CD4-positive, alpha-beta memory T cell (primary cell): ENCODE results near the gene PLPPR2. TPM values are rescaled to one million over a fixed set of nuclear protein-coding genes. Genes with fewer than 3 reads are reported as not detected.
"Not testable (repeated sequence)": the region's sequence is repeated elsewhere in the genome, so short reads cannot be mapped to it uniquely, and the experiment has no call there.

Experiments
- CTCF ChIA-PET: fragments of 350-600 bp; sonication (Branson Sonifier 250); formaldehyde crosslinking; loops from one replicate; lab custom pipeline; 2021; ENCODE audit warnings: inconsistent platforms; ENCODE audit not compliant: partially characterized antibody; lab: Charles Lee
- POLR2A ChIA-PET: fragments of 350-600 bp; sonication (Branson Sonifier 250); formaldehyde crosslinking; loops from one replicate; lab custom pipeline; 2021; ENCODE audit not compliant: partially characterized antibody; lab: Charles Lee
- DNase-seq, 5 donors: peaks; one replicate each; pipeline versions ENCODE4 v3.0.0 to v3.0.0-alpha.2; 2020 to 2022; ENCODE audit warnings: mixed read lengths in 1 of 5
- H3K27ac ChIP-seq: one replicate; pipeline ENCODE4 v1.7.0; 2013; ENCODE audit warnings: low read depth, low read length
- H3K27me3 ChIP-seq: 2 replicates; pipeline ENCODE4 v1.7.0; 2013; ENCODE audit warnings: mild to moderate bottlenecking, low read length, moderate library complexity; ENCODE audit not compliant: insufficient read depth
- H3K36me3 ChIP-seq: 2 replicates; pipeline ENCODE4 v1.7.0; 2013; ENCODE audit warnings: mild to moderate bottlenecking, low read length, moderate library complexity; ENCODE audit not compliant: insufficient read depth
- H3K4me1 ChIP-seq: 2 replicates; pipeline ENCODE4 v1.7.0; 2013; ENCODE audit warnings: mild to moderate bottlenecking, low read length, moderate library complexity; ENCODE audit not compliant: insufficient read depth
- H3K4me3 ChIP-seq, 2 donors: one replicate each; pipeline ENCODE4 v1.7.0; 2013; ENCODE audit warnings: low read length in 2 of 2, mild to moderate bottlenecking in 1 of 2
- H3K9me3 ChIP-seq, 2 donors: one replicate each; pipeline ENCODE4 v1.7.0; 2013; ENCODE audit warnings: low read length in 2 of 2, control low read depth in 1 of 2; ENCODE audit not compliant: control insufficient read depth in 1 of 2
- H3K27ac Mint-ChIP-seq, 7 donors: one replicate each; pipeline ENCODE4 v1.8.0; 2020 to 2021; ENCODE audit warnings: mixed read lengths in 7 of 7, mild to moderate bottlenecking in 6 of 7, inconsistent platforms in 3 of 7, moderate library complexity in 3 of 7
- H3K27me3 Mint-ChIP-seq, 2 donors: one replicate each; pipeline ENCODE4 v1.8.0; 2020 to 2021; ENCODE audit warnings: mixed read lengths in 2 of 2
- H3K36me3 Mint-ChIP-seq, 2 donors: one replicate each; pipeline ENCODE4 v1.8.0; 2020 to 2021; ENCODE audit warnings: mixed read lengths in 2 of 2, inconsistent platforms in 1 of 2, mild to moderate bottlenecking in 1 of 2
- H3K4me1 Mint-ChIP-seq, 4 donors: one replicate each; pipeline ENCODE4 v1.8.0; 2020 to 2021; ENCODE audit warnings: mixed read lengths in 4 of 4, mild to moderate bottlenecking in 1 of 4
- H3K4me3 Mint-ChIP-seq, 8 donors: one replicate each; pipeline ENCODE4 v1.8.0; 2020 to 2021; ENCODE audit warnings: mixed read lengths in 8 of 8, mild to moderate bottlenecking in 7 of 8, moderate library complexity in 6 of 8, inconsistent platforms in 3 of 8
- H3K9me3 Mint-ChIP-seq, 8 donors: one replicate each; pipeline ENCODE4 v1.8.0; 2020 to 2021; ENCODE audit warnings: mixed read lengths in 8 of 8, mild to moderate bottlenecking in 5 of 8, inconsistent platforms in 3 of 8, moderate library complexity in 1 of 8
- intact Hi-C: fragments of 100-400 bp; cut with micrococcal nuclease; formaldehyde crosslinking; loops from one replicate; pipeline ENCODE4 v1.15.1; 2023
- polyA plus RNA-seq, 2 donors: library from polyadenylated mRNA; unstranded; fragments of 300-500 nt; fragmentation: Illumina TruSeq; gene quantifications; one replicate each; pipeline ENCODE4 v1.2.3, GENCODE V29; 2021
- total RNA-seq, 2 experiments: library from RNA; stranded (reverse); gene quantifications; one replicate each; pipeline ENCODE4 v1.2.3, GENCODE V29; 2021

PLPPR2 gene, protein sequence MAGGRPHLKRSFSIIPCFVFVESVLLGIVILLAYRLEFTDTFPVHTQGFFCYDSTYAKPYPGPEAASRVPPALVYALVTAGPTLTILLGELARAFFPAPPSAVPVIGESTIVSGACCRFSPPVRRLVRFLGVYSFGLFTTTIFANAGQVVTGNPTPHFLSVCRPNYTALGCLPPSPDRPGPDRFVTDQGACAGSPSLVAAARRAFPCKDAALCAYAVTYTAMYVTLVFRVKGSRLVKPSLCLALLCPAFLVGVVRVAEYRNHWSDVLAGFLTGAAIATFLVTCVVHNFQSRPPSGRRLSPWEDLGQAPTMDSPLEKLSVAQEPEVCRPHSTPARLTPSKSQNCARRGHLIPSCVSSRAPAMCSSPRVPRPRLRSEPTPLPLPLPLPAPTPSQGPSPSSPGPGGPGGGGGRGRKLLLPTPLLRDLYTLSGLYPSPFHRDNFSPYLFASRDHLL
- total RNA-seq (10 to 100 TPM; 10.9 to 12.2 TPM), polyA plus RNA-seq (1 to 10 TPM in 1 of 2 donors, under 1 TPM in 1; 0.16 to 1.1 TPM)

DNA sequence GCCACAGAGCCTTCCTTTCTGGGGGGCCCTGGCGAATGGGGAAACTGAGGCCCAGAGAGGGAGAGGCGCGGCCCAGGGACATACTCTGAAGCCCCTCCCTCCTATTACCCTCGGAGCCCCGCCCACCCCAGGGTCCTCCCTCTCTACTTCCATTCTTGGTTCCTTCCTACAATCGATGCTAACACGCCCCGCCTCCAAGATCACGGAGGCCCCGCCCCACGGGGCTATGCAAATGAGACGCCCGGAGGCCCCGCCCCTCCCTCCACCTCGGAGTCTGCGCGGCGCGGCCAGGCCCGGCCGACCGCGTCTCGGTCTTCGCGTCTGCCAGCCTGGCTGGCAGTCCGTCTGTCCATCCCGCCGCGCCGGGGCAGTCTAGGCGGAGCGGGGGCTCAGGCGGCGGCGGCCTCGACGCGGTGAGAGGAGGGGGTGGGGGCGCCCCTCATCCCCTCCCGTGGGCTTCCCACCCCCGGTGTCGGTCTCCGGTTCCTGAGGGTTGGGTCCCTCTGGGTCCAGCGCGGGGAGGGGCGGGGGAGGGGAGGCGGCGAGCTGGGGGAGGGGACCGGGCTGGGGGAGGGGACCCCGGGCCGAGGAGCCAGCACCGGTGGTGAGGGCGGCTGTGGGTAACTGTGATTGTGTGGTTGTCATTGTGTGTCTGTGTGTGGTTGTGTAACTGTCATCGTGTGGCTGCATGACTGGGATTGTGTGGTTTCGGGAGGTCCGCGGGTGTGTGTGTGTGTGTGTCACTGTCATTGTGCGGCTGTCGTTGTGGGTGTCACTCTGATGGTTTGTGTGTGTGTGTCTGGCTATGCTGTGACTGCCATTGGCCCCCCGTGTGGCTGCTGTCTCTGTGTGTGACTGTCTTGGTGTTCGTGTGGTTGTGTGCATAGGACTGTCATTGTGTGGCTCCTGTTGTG is at the start of gene PLPPR2:
PLPPR2 (plus strand) TSS at position 273 of the 914 bp plus-strand sequence. CDS start 2,242 bp downstream, outside the sequence.
- no peak within 1 kb of the TSS for H3K27ac ChIP-seq

DNA sequence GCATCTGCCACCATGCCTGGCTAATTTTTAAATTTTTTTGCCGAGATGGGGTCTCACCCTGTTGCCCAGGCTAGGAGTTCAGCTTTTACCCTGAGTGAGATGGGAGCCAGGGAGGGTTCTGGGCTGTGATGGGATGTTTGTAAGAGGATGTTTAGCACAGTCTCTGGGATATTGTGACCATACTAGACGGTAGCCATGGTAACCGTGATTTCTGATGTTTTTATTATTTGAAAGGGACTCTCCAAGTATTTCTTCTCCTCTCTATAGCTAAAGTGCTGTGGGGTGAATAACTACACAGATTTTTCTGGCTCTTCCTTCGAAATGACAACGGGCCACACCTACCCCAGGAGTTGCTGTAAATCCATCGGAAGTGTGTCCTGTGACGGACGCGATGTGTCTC is 48.9 kb upstream of the PLPPR2 start:
- no peak for DNase-seq
- Mint-ChIP-seq H3K27me3 (peaks cover 3 to 9% of the 10 kb centered on the region in 2 donors), H3K4me1 (no peaks in the 10 kb centered on the region), H3K36me3 (no peaks in the 10 kb centered on the region), H3K27ac (no peak overlapping the region), H3K4me3 (no peak overlapping the region), H3K9me3 (peaks cover 0 to 7% (median 0%) of the 10 kb centered on the region in 8 donors)
- H3K27me3 ChIP-seq = no peaks in the 10 kb centered on the region
- no peaks in the 10 kb centered on the region for H3K4me1 ChIP-seq
- no peak overlapping the region for H3K4me3 ChIP-seq
- ChIA-PET POLR2A (no interaction called here), CTCF (no interaction called here)
- H3K36me3 ChIP-seq = no peaks in the 10 kb centered on the region
- H3K27ac ChIP-seq = no peak overlapping the region
- intact Hi-C loops = no loop called here
- H3K9me3 ChIP-seq = no peaks in the 10 kb centered on the region

More for the DNA sequence above, at the start of gene PLPPR2:
- Histone ChIP-seq H3K4me1 (peaks cover 11% of the 10 kb centered on the region), H3K27me3 (no peaks in the 10 kb centered on the region), H3K4me3 (peak within 1 kb of the TSS in 1 of 2 donors; percentile 41), H3K9me3 (no peaks in the 10 kb centered on the region), H3K36me3 (no peaks in the 10 kb centered on the region)
- peak within 1 kb of the TSS; percentile 64 to 86 (median 78) for H3K4me3 Mint-ChIP-seq
- CTCF ChIA-PET = no interaction called here
- H3K9me3 Mint-ChIP-seq = no peaks in the 10 kb centered on the region
- intact Hi-C loops = no loop called here
- H3K4me1 Mint-ChIP-seq = peaks cover 9 to 23% (median 11%) of the 10 kb centered on the region in 4 donors
- peak; percentile 79 to 91 (median 81) for DNase-seq
- peak within 1 kb of the TSS in 6 of 7 donors; percentile 11 to 91 (median 68) for H3K27ac Mint-ChIP-seq
- no peaks in the 10 kb centered on the region for H3K36me3 Mint-ChIP-seq
- POLR2A ChIA-PET = interaction anchor here (0.6 kb wide), 1 partner anchor 19 kb away, joined by 3 read pairs; the partner anchor contains the start of gene SWSAP1
- H3K27me3 Mint-ChIP-seq = no peaks in the 10 kb centered on the region

DNA sequence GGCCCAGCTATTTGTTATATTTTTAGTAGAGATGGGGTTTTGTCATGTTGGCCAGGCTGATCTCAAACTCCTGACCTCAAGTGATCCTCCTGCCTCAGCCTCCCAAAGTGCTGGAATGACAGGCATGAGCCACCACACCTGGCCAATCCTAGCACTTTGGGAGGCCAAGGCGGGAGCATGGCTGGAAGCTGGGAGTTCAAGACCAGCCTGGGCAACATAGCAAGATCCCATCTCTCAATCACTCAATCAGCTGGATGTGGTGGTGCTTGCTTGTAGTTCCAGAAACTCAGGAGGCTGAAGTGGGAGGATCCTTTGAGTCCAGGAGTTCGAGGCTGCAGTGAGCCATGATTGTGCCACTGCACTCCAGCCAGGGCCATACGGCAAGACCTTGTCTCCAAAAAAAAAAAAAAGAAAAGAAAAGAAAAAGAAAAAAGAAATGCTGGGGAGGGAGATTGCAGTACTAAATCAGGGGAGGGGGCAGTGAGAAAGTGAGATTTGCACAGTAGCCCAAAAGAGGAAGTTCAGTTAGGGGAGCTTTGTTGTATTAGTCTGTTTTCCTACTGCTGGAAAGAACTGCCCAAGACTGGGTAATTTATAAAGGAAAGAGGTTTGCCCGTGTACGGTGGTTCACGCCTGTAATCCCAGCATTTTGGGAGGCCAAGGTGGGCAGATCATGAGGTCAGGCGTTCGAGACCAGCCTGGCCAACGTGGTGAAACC is 34.8 kb upstream of the PLPPR2 start:
- H3K27ac Mint-ChIP-seq, intact Hi-C loops, H3K36me3 ChIP-seq, H3K27ac ChIP-seq, H3K4me3 Mint-ChIP-seq, CTCF ChIA-PET, H3K9me3 Mint-ChIP-seq, H3K27me3 ChIP-seq, H3K4me3 ChIP-seq, DNase-seq, H3K36me3 Mint-ChIP-seq, H3K9me3 ChIP-seq: not testable (repeated sequence)
- peaks cover 3 to 12% of the 10 kb centered on the region in 2 donors for H3K27me3 Mint-ChIP-seq
- peaks cover 9 to 18% (median 13%) of the 10 kb centered on the region in 4 donors for H3K4me1 Mint-ChIP-seq
- POLR2A ChIA-PET = interaction anchor here (1.0 kb wide), 1 partner anchor 18 kb away, joined by 4 read pairs; no protein-coding TSS in a partner anchor
- H3K4me1 ChIP-seq = peaks cover 14% of the 10 kb centered on the region

DNA sequence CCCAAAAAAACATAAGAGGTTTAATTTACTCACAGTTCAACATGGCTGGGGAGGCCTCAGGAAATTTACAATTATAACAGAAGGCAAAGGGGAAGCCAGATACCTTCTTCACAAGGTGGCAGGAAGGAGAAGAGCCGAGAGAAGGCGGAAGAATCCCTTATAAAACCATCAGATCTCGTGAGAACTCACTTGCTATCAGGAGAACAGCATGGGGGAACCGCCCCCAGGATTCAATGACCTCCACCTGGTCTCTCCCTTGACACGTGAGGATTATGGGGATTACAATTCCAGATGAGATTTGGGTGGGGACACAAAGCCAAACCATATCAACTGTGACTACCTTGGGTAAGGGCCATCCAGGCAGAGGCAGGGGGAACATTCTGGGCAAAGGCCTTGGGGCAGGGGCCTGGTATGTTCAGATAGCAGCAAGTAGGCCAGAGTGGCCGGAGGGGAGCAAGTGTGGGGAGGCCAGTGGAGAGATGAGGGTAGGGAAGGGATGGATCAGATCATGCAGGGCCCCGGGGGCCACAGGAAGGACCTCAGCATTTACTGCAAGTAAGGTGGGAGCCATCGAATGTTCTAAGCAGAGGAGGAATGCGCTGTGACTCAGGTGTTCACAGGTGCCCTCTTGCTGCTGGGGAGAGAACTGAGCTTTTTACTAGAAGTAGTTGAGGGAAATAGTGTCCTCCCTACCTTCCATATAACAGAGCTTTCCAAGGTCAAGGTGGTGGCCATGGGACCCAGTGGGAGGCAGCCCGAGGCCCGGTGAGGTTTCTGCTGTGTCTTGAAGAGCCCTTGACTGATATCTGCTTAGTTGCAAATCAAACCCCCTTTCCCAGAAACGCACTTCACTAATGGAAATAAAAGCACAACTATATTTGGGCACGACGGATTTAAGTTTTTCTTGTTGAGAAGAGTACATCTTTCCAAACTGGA is 33.8 kb upstream of the PLPPR2 start:
- H3K4me1 ChIP-seq = peaks cover 14% of the 10 kb centered on the region
- no peak overlapping the region for H3K4me3 ChIP-seq
- ChIA-PET CTCF (no interaction called here), POLR2A (interaction anchor here (1.0 kb wide), 1 partner anchor 17 kb away, joined by 4 read pairs; no protein-coding TSS in a partner anchor)
- Mint-ChIP-seq H3K4me1 (peaks cover 9 to 18% (median 13%) of the 10 kb centered on the region in 4 donors), H3K27ac (peak overlapping the region in 1 of 7 donors; percentile 32), H3K27me3 (peaks cover 3 to 9% of the 10 kb centered on the region in 2 donors), H3K36me3 (peaks cover 0 to 3% of the 10 kb centered on the region in 2 donors), H3K9me3 (peaks cover 0 to 2% (median 0%) of the 10 kb centered on the region in 8 donors), H3K4me3 (no peak overlapping the region)
- no peaks in the 10 kb centered on the region for H3K9me3 ChIP-seq
- H3K36me3 ChIP-seq = no peaks in the 10 kb centered on the region
- no peak overlapping the region for H3K27ac ChIP-seq
- H3K27me3 ChIP-seq = no peaks in the 10 kb centered on the region
- no peak for DNase-seq
- intact Hi-C loops = no loop called here

DNA sequence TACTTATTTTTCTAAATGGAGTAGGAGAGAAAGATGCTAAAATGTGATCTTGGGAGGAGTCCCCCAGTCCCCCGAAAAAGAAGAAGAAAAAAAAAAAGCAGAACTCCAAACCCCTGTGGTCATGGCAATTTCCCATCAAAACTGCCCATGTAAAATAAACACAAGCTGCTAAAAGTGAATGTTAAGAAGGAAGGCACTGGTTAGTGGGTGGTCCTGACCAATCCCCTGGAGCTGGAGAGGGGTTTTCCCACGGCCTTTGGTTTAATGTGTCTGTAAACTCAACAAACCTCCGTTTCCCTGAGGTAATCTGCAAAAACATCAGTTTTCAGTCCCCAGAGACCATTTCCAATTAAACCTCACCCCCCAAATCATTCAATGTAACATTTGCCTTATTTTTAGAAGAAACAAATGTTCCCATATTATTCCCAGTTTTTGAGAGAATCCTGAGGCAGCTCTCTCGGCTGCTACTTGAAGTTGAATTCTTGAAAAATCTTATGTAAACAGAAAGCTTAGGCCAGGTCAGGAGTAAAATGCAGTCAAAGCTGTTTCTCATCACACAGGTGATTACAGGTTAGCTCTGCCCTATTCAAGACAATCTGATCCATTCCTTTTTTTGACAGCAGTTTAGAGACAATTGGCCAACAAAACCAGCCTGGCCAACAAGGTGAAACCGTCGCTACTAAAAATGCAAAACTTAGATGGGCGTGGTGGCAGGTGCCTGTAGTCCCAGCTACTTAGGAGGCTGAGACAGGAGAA is 32.8 kb upstream of the PLPPR2 start:
- Mint-ChIP-seq H3K27me3 (peaks cover 0 to 6% of the 10 kb centered on the region in 2 donors), H3K4me1 (peaks cover 11 to 18% (median 13%) of the 10 kb centered on the region in 4 donors), H3K36me3 (peaks cover 0 to 8% of the 10 kb centered on the region in 2 donors), H3K4me3 (no peak overlapping the region), H3K9me3 (peaks cover 0 to 2% (median 0%) of the 10 kb centered on the region in 8 donors), H3K27ac (no peak overlapping the region)
- no peaks in the 10 kb centered on the region for H3K9me3 ChIP-seq
- no peaks in the 10 kb centered on the region for H3K36me3 ChIP-seq
- no peak overlapping the region for H3K4me3 ChIP-seq
- ChIA-PET CTCF (no interaction called here), POLR2A (interaction anchor here (0.7 to 0.9 kb wide), 2 partner anchors 11 to 59 kb away, joined by 3 read pairs; no protein-coding TSS in a partner anchor)
- H3K27me3 ChIP-seq = no peaks in the 10 kb centered on the region
- no peak for DNase-seq
- intact Hi-C loops = no loop called here
- H3K27ac ChIP-seq = no peak overlapping the region
- H3K4me1 ChIP-seq = peaks cover 14% of the 10 kb centered on the region
